ENCODE data around the gene KDM2A.

Gene KDM2A

DNA sequence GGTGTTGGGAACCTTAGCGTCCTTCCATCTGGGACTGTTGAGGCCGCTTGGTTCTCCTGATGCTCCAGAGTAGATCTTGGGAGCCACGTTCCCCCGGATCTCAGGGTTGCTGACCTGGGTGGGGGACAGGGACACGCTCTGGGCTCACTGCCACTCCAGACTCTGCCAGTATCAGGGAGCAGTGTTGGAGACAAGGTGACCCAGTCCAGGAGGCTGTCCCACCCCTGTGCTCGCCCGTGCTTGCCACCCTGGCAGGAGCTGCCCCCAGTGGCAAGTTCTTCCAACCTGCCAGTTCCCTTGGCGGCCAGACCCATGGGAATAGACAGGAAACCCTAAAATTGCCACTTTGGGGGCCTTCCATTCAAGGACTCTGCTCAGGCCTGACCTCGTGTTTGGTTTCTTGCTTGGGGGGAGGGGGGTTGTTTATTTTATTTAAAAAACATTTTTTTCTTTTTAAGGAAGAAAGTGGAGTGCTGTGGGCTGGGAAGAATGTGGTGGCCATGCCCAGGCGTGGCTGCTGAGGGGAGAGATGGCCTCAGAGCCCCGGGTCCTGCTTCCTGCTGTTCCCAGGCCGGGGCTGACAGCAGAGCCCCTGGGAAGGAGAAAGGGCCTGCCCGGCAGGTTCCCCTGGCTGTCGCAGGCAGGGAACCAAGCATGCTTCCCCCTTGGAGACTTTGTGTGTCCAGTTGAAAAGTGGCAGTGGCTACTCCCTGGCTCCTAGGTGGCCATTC lies 154.4 kb downstream of the KDM2A start:
- DNase-seq (ENCODE audit: low read depth): peak; percentile 50

DNA sequence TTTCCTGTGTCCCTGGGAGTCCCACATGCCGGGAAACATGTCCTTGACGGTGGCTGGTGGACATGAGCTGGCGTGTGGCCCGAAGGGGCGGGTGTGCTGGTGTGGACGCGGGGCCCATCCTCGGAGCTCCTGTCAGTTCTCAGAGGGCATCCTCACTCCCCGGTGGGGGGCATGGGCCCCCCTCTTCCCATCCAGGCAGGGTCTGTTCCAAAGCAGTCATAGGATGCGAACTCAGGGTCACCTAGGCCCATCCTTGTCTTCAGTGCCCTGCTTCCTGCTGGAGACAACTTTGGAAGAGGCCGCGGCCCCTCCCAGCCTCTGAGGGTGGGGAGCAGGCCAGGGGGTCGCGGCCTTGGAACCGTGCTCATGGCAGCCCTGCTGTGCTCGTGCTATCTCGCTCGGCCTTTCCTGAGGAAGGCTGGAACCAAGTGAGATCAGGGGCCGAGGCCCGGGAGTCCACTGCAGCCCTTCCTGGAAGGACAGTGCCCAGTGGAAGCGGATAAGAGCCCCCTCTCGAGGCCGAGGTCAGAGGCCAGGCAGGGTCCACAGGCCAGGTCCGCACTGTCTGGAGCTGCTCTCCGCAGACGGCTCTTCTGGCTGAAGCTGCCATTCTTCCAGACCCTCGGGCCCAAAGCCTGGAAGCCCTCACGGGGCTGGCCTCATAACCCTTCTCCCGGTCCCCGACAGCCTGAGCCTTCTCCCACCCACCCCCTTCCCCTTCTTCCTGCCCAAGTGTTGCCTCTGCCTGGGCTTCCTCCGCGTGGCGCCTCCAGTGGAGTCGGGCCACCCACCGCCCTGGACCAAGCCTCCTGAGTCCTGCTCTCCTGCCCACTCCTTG lies 155.9 kb downstream of the KDM2A start:
- no peak for DNase-seq (ENCODE audit: low read depth)

DNA sequence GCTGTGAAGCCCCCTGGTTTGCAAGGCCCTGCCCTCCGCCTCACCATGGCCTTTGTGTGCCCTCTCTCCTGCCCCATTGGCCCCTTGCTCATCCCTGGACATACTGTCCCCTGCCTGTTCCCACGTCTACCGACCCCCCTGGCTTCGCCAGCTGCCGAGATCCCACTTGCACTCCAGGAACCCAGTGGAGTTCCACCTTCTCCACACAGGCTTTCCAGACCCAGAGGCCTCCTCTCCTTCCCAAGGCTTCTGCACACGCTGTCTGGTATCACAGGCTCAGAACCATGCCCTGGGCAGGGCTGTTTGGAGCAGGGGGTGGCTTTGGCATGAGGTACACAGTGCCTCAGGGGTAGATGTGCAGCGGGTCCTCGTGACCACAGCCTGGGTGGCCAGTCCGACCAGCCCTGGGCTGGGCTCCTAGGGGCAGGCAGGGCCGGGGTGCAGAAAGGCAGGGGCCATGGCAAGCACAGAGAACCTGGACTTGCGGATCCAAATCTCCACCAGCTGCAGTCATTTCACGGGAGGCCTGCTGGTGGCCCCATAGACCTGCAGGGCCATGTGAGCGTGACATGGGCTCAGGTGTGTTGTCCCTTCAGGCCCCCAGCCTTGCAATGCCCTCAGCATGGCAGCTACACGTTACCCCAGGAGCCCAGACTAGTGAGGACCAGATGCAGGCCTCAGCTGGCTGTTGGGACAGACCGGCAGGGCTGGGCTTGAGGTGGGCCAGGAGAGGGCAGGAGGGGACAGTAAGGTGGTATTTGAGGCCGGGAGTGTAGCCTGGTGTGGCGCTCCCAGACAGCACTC lies 156.7 kb downstream of the KDM2A start:
- no peak for DNase-seq (ENCODE audit: low read depth)

DNA sequence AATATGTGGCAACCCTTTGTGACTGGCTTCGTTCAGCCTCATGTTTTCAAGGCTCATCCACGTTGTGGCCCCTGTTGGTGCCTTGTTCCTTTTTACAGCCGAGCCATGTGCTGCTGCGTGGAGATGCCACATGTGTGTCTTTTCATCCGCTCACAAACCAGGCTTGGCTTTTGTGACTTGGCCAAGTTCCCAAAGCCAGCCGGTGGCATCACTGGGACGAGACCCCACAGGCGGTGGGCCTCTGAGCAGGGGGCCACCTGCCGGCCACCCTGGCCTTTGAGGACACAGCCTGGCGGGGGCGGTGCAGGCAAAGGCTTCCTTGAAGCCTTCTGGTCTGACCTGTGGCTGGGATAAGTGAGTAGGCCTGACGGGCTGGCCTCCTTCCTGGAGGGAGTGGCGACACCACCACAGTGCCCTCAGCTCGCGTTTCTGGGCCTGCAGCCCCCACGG lies 157.7 kb downstream of the KDM2A start:
- peak; percentile 57 for DNase-seq (ENCODE audit: low read depth)

DNA sequence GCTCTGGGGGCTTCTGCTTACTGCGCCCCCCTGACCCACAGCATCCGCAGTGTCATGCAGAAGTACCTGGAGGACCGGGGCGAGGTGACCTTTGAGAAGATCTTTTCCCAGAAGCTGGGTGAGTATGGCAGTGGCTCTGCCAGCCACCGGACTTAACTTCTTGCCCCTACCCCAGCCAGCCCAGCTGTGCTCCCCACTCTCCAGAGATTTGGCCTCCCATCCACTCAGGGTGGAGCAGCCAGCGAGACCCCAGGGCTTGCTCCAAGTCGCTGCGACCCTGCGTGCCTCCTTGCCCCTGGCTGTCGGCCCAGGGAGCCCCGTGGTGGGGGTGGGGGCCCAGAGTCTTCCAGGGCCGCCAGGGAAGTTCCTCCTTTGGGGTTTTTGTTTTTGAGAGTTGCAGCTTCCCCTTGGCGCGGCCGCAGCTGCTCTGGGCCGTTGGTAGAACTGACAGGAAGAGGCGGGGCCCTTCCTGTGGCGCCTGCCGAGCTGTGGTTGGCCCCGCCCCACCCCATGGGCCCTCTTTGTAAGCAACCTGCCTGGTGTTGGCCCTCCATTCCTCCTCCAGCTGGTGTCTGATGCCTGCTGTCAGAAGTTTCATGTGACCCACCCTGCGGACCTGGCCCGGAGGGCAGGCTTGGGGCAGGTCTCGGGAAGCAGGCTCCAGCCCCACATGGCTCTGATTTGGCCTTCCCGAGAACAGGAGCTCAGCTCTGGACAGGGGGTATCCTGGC lies 158.3 kb downstream of the KDM2A start:
- peak; percentile 74 for DNase-seq (ENCODE audit: low read depth)

DNA sequence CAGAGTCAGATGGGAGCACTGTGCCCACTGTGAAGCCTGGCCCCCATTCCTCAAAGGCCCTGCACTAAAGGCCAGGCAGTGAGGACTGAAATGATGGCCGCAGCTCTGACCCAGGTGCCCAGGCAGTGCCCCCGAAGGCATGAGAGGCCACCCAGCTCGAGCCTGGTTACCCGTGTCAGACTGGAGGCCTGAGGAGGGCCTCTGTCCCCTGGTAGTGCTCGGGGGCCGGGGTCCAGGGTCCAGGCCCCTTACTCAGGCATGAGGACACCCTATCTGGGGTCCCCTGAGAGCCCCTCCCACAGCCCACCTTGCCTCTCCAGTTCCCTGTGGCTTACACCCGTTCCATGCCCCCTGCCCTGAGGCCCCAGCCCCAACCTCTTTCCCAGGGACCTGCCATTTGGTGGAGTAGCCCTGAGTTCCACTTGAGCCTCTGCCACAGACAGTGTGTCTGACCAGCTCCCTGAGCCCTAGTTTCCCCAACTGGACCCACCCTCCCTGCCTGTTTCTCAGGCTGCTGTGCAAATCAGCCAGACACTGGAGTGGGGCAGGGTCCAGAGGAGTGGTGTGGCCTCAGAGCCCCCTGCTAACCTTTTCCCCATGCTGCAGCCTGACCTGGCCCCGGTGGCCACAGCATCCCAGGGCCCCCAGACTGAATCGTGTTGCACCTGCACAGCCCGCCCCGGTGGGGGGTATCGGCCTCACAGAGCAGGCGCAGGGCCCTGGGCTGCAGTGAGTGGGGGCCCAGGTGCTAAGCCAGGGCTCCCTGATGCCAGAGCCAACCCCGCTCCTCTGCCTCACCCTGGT lies 159.3 kb downstream of the KDM2A start:
- DNase-seq (ENCODE audit: low read depth): no peak

DNA sequence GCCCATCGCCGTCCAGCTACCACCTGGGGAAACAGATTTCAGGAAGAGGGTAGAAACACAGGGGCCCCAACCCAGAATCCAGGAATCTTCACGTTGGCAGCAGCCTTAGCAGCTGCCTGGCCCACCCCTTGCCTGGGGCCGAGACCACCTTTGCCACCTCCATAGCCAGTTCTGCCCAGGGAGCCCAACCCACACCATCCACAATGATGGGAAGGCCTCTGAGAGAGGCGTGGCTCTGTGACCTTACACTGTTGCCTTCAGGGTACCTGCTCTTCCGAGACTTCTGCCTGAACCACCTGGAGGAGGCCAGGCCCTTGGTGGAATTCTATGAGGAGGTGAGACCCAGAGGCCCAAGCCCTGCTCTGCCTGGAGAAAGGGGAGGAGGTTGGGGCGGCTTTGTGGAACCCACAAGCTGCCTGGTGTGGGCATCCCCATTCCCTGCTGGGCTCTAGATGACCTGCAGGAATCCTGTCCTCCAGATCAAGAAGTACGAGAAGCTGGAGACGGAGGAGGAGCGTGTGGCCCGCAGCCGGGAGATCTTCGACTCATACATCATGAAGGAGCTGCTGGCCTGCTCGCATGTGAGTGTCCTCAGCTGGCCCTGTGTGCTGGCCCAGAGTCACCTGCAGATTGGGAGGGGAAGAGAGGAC lies 160.0 kb downstream of the KDM2A start:
- DNase-seq (ENCODE audit: low read depth): no peak

DNA sequence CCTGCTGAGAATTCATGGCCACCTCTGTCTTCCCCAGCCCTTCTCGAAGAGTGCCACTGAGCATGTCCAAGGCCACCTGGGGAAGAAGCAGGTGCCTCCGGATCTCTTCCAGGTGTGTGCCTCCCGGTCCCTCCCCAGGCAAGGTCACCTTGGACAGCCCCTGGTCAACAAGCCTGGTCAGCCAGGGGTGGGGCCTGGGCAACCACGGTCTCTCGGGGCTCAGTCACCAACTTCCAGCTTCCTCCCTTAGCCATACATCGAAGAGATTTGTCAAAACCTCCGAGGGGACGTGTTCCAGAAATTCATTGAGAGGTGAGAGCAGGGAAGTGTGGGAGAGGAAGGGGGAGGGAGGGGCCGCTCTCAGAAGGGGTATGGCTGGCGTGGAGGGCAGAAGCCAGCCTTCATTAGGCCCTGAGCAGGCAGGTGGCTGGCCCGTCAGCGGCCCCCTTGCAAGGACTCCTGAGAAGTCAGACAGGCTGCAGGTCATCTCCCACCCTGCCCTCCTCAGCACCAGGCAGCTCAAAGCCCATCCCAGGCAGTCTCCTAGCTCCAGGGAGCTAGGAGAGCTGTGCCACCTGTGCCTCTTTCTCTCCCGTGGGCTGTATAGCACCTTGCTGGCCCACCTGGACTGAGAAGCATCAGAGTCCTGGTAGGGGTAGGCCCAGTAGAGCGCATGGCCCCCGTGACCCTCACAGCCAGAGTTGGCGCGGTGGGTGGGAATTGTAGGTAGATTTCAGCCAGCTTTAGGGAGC lies 160.7 kb downstream of the KDM2A start:
- no peak for DNase-seq (ENCODE audit: low read depth)

DNA sequence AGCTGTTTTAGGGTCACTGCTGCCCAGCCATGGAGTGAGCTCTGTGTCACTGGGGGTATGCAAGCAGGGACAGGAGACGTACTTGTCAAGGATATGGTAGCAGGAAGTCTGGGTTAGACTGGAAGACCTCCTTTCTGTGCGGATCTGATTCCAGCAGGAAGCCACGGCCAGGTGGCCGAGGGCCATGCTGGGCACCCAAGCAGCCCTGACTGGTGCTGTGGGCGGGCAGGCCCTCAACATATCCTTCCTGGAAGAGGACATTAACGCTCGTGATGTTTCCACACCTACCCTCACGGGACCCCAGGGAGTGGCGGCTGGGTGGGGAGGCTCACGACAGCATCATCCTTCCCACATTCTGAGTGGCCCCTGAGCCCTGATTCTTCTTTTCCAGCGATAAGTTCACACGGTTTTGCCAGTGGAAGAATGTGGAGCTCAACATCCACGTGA lies 161.3 kb downstream of the KDM2A start:
- no peak for DNase-seq (ENCODE audit: low read depth)

DNA sequence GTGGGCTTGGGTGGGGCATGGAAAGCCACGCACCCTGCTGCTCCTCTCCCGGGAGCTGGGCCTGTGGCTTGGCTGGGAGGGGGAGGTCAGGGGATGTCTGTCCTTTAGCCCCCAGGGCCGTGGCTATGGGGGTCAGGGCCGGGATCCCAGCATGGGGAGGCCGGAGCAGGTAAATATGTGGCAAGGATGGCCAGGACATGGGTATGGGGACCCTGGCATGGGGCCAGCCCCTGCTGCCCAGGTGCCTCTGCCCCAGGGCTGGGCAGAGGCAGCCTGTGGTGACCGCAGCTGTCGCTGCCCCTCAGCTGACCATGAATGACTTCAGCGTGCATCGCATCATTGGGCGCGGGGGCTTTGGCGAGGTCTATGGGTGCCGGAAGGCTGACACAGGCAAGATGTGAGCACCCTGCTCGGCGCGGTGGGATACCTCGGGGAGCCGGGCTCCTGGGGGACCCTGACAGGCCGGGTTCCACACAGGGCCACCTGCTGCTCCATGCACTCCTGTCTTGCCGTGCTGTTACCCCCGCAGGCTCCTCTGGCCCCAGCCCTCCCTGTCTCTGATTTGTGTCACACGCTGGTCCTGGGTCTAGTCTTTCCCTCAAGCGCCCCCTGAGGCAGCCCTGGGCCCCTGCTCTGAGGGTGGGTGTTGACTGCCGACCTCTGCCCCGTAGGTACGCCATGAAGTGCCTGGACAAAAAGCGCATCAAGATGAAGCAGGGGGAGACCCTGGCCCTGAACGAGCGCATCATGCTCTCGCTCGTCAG lies 161.9 kb downstream of the KDM2A start:
- DNase-seq (ENCODE audit: low read depth): no peak

DNA sequence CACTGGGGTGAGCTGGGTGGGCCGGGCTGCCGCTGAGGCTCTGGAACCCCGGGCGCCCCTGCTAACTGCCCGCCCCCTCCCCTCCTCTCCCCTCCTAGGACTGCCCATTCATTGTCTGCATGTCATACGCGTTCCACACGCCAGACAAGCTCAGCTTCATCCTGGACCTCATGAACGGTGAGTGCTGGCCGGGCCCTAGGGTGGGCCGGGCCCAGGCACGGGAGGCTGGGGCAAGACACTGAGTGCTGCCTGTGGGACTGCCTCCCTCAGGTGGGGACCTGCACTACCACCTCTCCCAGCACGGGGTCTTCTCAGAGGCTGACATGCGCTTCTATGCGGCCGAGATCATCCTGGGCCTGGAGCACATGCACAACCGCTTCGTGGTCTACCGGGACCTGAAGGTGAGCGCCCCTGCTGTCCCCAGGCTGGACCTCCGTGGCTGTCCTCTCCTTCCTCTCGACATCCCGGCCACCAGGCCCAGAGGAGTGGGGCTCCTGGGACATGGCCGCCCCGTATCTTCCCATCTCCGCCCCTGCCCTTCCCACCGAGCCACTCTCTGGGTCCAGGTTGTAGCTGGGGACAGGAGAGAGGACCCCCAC lies 162.6 kb downstream of the KDM2A start:
- no peak for DNase-seq (ENCODE audit: low read depth)

DNA sequence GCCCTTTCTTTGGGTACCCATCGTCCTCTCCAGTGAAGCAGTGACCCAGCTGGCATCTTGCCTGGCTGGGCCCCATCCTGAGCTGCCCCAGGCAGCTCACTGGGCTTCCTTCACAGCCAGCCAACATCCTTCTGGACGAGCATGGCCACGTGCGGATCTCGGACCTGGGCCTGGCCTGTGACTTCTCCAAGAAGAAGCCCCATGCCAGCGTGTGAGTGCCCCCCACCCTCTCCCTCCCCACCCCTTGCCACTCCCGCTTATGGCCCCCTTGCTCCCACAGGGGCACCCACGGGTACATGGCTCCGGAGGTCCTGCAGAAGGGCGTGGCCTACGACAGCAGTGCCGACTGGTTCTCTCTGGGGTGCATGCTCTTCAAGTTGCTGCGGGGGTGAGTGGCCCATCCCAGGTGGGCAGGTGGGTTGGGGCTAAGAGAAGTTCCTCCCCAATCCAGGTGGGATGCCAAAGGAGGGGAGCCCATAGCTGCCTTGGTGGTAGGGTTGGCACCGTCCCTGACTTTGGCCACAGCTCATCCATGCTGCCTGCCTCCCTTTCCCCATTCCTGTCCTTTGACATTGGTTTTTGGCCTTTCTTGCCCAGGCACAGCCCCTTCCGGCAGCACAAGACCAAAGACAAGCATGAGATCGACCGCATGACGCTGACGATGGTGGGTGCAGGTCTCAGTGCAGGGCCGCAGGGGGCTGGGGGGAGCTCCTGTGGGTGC lies 163.3 kb downstream of the KDM2A start:
- no peak for DNase-seq (ENCODE audit: low read depth)

DNA sequence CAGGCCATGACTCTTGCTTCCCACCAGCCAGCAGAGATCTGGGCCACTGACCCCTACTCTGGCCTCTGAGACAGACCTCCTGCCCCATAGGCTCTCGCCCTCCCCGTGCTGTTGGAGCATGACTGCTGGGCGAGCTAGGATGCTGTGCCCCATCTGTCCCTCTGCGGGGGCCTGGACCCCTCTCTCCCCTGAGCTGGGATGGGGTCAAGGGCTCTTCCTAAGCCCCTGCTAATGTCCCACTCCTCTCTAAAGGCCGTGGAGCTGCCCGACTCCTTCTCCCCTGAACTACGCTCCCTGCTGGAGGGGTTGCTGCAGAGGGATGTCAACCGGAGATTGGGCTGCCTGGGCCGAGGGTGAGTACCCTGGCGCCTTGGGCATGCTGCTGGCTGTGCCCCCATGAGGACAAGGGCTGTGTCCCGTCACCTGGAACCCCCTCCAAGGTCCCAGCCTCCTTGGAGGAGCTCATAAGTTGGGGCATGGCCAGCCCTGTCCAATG lies 163.9 kb downstream of the KDM2A start:
- no peak for DNase-seq (ENCODE audit: low read depth)

DNA sequence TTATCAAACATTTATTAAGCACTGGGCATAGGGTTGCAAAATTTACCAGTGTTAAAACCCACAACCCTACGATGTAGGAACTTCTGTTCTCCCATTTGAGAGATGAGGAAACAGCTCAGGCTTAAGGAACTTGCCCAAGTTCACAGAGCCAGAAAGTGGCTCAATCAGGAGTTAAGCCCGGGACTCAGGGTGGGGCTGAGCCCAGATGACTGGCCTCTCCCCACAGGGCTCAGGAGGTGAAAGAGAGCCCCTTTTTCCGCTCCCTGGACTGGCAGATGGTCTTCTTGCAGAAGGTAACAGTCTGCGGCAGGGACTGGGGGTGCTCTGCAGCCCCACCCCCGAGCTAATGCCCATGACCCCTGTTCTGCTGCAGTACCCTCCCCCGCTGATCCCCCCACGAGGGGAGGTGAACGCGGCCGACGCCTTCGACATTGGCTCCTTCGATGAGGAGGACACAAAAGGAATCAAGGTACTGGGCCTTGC lies 164.5 kb downstream of the KDM2A start:
- no peak for DNase-seq (ENCODE audit: low read depth)

DNA sequence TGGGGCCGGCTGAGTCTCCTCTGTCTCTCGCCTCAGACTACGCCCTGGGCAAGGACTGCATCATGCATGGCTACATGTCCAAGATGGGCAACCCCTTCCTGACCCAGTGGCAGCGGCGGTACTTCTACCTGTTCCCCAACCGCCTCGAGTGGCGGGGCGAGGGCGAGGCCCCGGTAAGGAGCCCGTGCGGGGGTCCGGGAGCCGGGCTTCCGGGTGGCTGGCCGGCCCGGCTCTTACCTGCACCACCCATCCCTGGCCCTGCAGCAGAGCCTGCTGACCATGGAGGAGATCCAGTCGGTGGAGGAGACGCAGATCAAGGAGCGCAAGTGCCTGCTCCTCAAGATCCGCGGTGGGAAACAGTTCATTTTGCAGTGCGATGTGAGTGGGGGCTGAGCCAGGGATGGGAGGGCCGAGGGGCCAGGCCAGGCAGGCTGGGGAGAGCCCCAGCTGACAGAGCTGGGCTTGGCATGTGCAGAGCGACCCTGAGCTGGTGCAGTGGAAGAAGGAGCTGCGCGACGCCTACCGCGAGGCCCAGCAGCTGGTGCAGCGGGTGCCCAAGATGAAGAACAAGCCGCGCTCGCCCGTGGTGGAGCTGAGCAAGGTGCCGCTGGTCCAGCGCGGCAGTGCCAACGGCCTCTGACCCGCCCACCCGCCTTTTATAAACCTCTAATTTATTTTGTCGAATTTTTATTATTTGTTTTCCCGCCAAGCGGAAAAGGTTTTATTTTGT lies 165.9 kb downstream of the KDM2A start:
- DNase-seq (ENCODE audit: low read depth): no peak
